Esophagus muscularis mucosa (tissue), 4 donors: Measurements from ENCODE around the gene ZNF532.

Experiments used
- EP300 ChIP-seq: sonication (generic); formaldehyde crosslinking; IDR thresholded peaks from one replicate; pipeline ENCODE4 v1.6.1; 2017; ENCODE audit warnings: antibody characterized with exemption
- POLR2A ChIP-seq: fragments of 450-650 bp; IDR thresholded peaks from one replicate; pipeline ENCODE4 v1.6.1; 2017; ENCODE audit warnings: antibody characterized with exemption, moderate library complexity, mild to moderate bottlenecking, low read depth
- TF ChIP-seq, protein P1 (sequence below), 3 experiments: fragments of 200-600 bp in 2 of 3; fragments of 450-650 bp in 1 of 3; sonication (generic) in 2 of 3; IDR thresholded peaks; one replicate each; pipeline ENCODE4 v1.5.1; 2017 to 2019; ENCODE audit warnings: antibody characterized with exemption in 3 of 3, mild to moderate bottlenecking in 2 of 3, moderate library complexity in 1 of 3

DNA sequence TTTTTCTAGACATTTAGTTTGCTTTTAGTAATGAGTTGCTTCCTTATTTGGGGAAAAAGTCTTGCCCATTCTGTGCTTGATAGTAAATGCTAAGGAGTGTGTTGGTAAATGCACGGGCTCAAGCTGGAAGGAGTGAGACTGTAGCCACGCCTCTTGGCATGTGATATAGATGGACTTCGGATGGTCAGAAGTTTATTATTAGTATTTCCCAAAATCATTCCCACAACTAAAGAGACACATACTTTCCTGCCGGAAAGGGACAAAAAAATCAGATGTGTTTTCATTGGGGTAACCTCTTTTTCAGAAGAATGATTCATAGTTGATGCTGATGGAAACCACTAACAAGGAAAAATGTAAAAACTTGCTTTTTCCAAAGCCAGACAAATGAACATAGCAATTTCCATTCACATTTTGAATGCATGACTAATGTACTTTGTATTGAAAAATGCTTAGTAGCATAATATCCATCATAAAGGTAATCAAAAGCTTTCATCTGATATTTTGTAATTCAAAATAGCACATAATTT is 133.2 kb downstream of the ZNF532 start:
- TF ChIP-seq, protein P1, sequence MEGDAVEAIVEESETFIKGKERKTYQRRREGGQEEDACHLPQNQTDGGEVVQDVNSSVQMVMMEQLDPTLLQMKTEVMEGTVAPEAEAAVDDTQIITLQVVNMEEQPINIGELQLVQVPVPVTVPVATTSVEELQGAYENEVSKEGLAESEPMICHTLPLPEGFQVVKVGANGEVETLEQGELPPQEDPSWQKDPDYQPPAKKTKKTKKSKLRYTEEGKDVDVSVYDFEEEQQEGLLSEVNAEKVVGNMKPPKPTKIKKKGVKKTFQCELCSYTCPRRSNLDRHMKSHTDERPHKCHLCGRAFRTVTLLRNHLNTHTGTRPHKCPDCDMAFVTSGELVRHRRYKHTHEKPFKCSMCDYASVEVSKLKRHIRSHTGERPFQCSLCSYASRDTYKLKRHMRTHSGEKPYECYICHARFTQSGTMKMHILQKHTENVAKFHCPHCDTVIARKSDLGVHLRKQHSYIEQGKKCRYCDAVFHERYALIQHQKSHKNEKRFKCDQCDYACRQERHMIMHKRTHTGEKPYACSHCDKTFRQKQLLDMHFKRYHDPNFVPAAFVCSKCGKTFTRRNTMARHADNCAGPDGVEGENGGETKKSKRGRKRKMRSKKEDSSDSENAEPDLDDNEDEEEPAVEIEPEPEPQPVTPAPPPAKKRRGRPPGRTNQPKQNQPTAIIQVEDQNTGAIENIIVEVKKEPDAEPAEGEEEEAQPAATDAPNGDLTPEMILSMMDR (IDR thresholded peaks at IDR 0.05), result no peak
- no peak for TF ChIP-seq EP300
- TF ChIP-seq POLR2A, result no peak
